K562 (cell line): Measurements from ENCODE around the gene DOK1. TPM values are rescaled to one million over a fixed set of nuclear protein-coding genes. Genes with fewer than 3 reads are reported as not detected.
A peak's percentile ranks its signal among the peaks of the same experiment; 100 is the strongest.

Experiments used
- ATAC-seq: fragments of 200-7000 bp; cut with Tn5 transposase; 3 replicates; pipeline ENCODE4 v1.9.1; 2020; ENCODE audit warnings: moderate library complexity
- BruUV-seq: library from RNA; stranded (reverse); fragments of 400-500 nt; replicated peaks from 2 replicates; lab custom pipeline; 2021; lab: Mats Ljungman, UMichigan
- CTCF ChIA-PET: fragments of 300-600 bp; formaldehyde crosslinking; extraction: SDS; loops from one replicate; lab custom pipeline; 2021; ENCODE audit warnings: low intra/inter-chr PET ratio; lab: Yijun Ruan, JAX
- POLR2A ChIA-PET: fragments of 300-600, 350-650 bp; sonication (Branson Sonifier 250); formaldehyde crosslinking; extraction: SDS; loops from one replicate; lab custom pipeline; 2021; ENCODE audit warnings: antibody characterized with exemption, inconsistent platforms; lab: Yijun Ruan, JAX
- DNase-seq, 4 experiments: peaks; one replicate each; pipeline versions ENCODE4 v3.0.0 to v3.0.0-alpha.2; 2011 to 2018; ENCODE audit warnings: low spot score in 3 of 4, mixed read lengths in 3 of 4; ENCODE audit errors: extremely low read depth in 1 of 4
- FAIRE-seq: peaks from 2 replicates; lab custom pipeline; 2011; peaks lifted over from hg19 to GRCh38; lab: Jason Lieb, UNC
- H2AFZ ChIP-seq: 2 replicates; pipeline ENCODE4 v1.6.0; 2011; ENCODE audit warnings: low read depth, low read length, control low read depth, inconsistent platforms
- H3K27ac ChIP-seq: fragments of 200-600 bp; 3 replicates; pipeline ENCODE4 v1.8.0; 2011; ENCODE audit warnings: low read depth, mild to moderate bottlenecking, control low read depth, inconsistent platforms, low read length, moderate library complexity, mixed read lengths; ENCODE audit errors: extremely low read depth
- H3K27me3 ChIP-seq, 2 experiments: fragments of 300-600 bp in 1 of 2; 2 replicates in 1 of 2; 3 replicates in 1 of 2; pipeline versions ENCODE4 v1.6.0 to v1.8.0; 2011; ENCODE audit warnings: inconsistent platforms in 2 of 2, low read length in 2 of 2, mild to moderate bottlenecking in 1 of 2, mixed read lengths in 1 of 2, moderate library complexity in 1 of 2; ENCODE audit not compliant: control insufficient read depth in 2 of 2, insufficient read depth in 2 of 2
- H3K36me3 ChIP-seq: fragments of 300-600 bp; 3 replicates; pipeline ENCODE4 v1.8.0; 2011; ENCODE audit warnings: mild to moderate bottlenecking, low read length, inconsistent platforms; ENCODE audit not compliant: control insufficient read depth, insufficient read depth
- H3K4me1 ChIP-seq, 2 experiments: fragments of 200-600 bp in 1 of 2; replicated peaks in 1 of 2; 2 replicates in 1 of 2; 3 replicates in 1 of 2; pipeline versions ENCODE4 v1.5.1 to v1.8.0; 2011; ENCODE audit warnings: inconsistent platforms in 2 of 2, low read length in 2 of 2, mild to moderate bottlenecking in 1 of 2, mixed read lengths in 1 of 2, moderate library complexity in 1 of 2; ENCODE audit not compliant: control insufficient read depth in 2 of 2, insufficient read depth in 2 of 2
- H3K4me2 ChIP-seq: 2 replicates; pipeline ENCODE4 v1.6.1; 2011; ENCODE audit warnings: low read length, control low read depth, inconsistent platforms, mixed read lengths; ENCODE audit not compliant: insufficient read depth
- H3K4me3 ChIP-seq: fragments of 200-600 bp; sonication (generic), shearing (Covaris generic); 2 replicates; pipeline ENCODE4 v1.5.1; 2016; ENCODE audit warnings: control low read depth, inconsistent platforms
- H3K79me2 ChIP-seq: fragments of 200-600 bp; 3 replicates; pipeline ENCODE4 v1.8.0; 2011; ENCODE audit warnings: low read length, inconsistent platforms; ENCODE audit not compliant: control insufficient read depth, insufficient read depth
- H3K9ac ChIP-seq, 2 experiments: 2 replicates each; pipeline versions ENCODE4 v1.6.0 to v1.6.1; 2011; ENCODE audit warnings: low read depth in 2 of 2, low read length in 2 of 2, control low read depth in 1 of 2, inconsistent platforms in 1 of 2, mild to moderate bottlenecking in 1 of 2, mixed read lengths in 1 of 2; ENCODE audit not compliant: insufficient read depth in 1 of 2
- H3K9me1 ChIP-seq: one replicate; pipeline ENCODE4 v1.6.0; 2011; ENCODE audit warnings: inconsistent platforms, mild to moderate bottlenecking, low read length, moderate library complexity; ENCODE audit not compliant: control insufficient read depth, insufficient read depth
- H3K9me3 ChIP-seq: replicated peaks from 2 replicates; pipeline ENCODE4 v1.5.1; 2011; ENCODE audit warnings: low read depth, low read length, inconsistent platforms; ENCODE audit not compliant: control insufficient read depth, insufficient read depth
- H4K20me1 ChIP-seq: replicated peaks from 2 replicates; pipeline ENCODE4 v1.6.1; 2011; ENCODE audit warnings: low read length, inconsistent platforms, mixed read lengths; ENCODE audit not compliant: control insufficient read depth, insufficient read depth
- CBFA2T2 ChIP-seq: fragments of 450-650 bp; conservative IDR thresholded peaks from 2 replicates; pipeline ENCODE4 v1.6.1; 2017; ENCODE audit warnings: mild to moderate bottlenecking
- FOXP4 ChIP-seq: sonication (generic); formaldehyde crosslinking; IDR thresholded peaks from 2 replicates; pipeline ENCODE4 v1.8.0; 2022; ENCODE audit warnings: mild to moderate bottlenecking, missing genetic modification reagents, borderline replicate concordance
- KDM5B ChIP-seq: fragments of 200-600 bp; sonication (generic); IDR thresholded peaks from 2 replicates; pipeline ENCODE4 v1.6.1; 2012; ENCODE audit warnings: low read depth, mild to moderate bottlenecking, moderate library complexity, low read length, control low read depth, inconsistent platforms; ENCODE audit not compliant: insufficient replicate concordance
- MED1 ChIP-seq: sonication (generic); formaldehyde crosslinking; IDR thresholded peaks from 2 replicates; pipeline ENCODE4 v1.8.1; 2023; ENCODE audit warnings: missing genetic modification reagents, borderline replicate concordance
- PHF20 ChIP-seq: fragments of 450-650 bp; IDR thresholded peaks from 2 replicates; pipeline ENCODE4 v1.6.1; 2018; ENCODE audit not compliant: partially characterized antibody
- TEAD1 ChIP-seq, 2 experiments: fragments of 450-650 bp in 1 of 2; sonication (generic) in 1 of 2; formaldehyde crosslinking; IDR thresholded peaks; 2 replicates each; pipeline versions ENCODE4 v1.4.0 to v1.8.0; 2020 to 2022; ENCODE audit warnings: mild to moderate bottlenecking in 2 of 2, missing genetic modification reagents in 1 of 2
- TSC22D4 ChIP-seq: fragments of 450-650 bp; IDR thresholded peaks from 2 replicates; pipeline ENCODE4 v1.6.1; 2016; ENCODE audit warnings: missing genetic modification characterization, missing biosample characterization, control low read depth
- ZNF140 ChIP-seq: fragments of 250-450 bp; sonication (Bioruptor Pico); IDR thresholded peaks from 2 replicates; pipeline ENCODE4 v1.8.0; 2021; ENCODE audit warnings: moderate library complexity, mild to moderate bottlenecking, inconsistent platforms
- WGBS: fragments of 100-300 bp; shearing (Covaris generic); methylation state at CpG from one replicate; pipeline ENCODE4 v1.1.6; 2016; ENCODE audit warnings: low coverage, mixed read lengths; ENCODE audit not compliant: insufficient coverage; ENCODE audit errors: missing lambda C conversion rate; 5-methylcytosine and 5-hydroxymethylcytosine counted together
- in situ Hi-C: fragments of 300-500 bp; cut with MboI; formaldehyde crosslinking; loops from 4 replicates; pipeline ENCODE4 v1.15.0; 2018; ENCODE audit warnings: inconsistent platforms, mixed read lengths
- intact Hi-C: fragments of 100-400 bp; cut with micrococcal nuclease; formaldehyde crosslinking; loops from 2 replicates; pipeline ENCODE4 v1.14.2; 2022
- polyA plus RNA-seq, 8 experiments: library from polyadenylated mRNA; depleted of rRNA in 4 of 8; stranded (reverse) in 5 of 8; unstranded in 3 of 8; fragments of >200 nt; fragmentation: Nextera tagmentation in 2 of 8; fragmentation: Illumina TruSeq in 1 of 8; extraction: Ambion mirVana in 2 of 8; extraction: Trizol in 1 of 8; gene quantifications; 2 replicates each; pipeline versions ENCODE4 v1.2.1 to v1.2.3, GENCODE V29; 2011 to 2014; ENCODE audit warnings: inconsistent platforms in 1 of 8, missing spikeins in 1 of 8
- total RNA-seq, 7 experiments: library from RNA; depleted of rRNA in 6 of 7; stranded (reverse); fragments of >200 nt in 6 of 7; fragmentation: Illumina TruSeq in 2 of 7; extraction: Trizol in 2 of 7; gene quantifications; 2 replicates each; pipeline versions ENCODE4 v1.2.1 to v1.2.3, GENCODE V29; 2011 to 2021; ENCODE audit warnings: low replicate concordance in 1 of 7
- TF ChIP-seq, protein P1 (sequence below): fragments of 450-650 bp; formaldehyde crosslinking; IDR thresholded peaks from 2 replicates; pipeline ENCODE4 v1.4.0; 2020; ENCODE audit warnings: mild to moderate bottlenecking, moderate library complexity
- TF ChIP-seq, protein P2 (sequence below): sonication (generic); formaldehyde crosslinking; IDR thresholded peaks from 2 replicates; pipeline ENCODE4 v1.4.0; 2020; ENCODE audit warnings: mild to moderate bottlenecking, missing genetic modification reagents
- TF ChIP-seq, protein P3 (sequence below), 3 experiments: fragments of 200-800 bp in 1 of 3; sonication (Bioruptor generic) in 1 of 3; sonication (generic) in 1 of 3; formaldehyde crosslinking in 1 of 3; IDR thresholded peaks; 2 replicates each; pipeline versions ENCODE4 v1.6.1 to v1.8.0; 2016 to 2022; ENCODE audit warnings: mild to moderate bottlenecking in 2 of 3, missing compliant biosample characterization in 2 of 3, missing genetic modification characterization in 2 of 3, missing genetic modification reagents in 1 of 3

DOK1 gene
- total and polyA plus RNA-seq, 9 of the 15 experiments (the other 6 are each of a cell fraction or from before 2014, with no cell fraction given): 0.59 to 36.4 (median 16.1) TPM

DNA sequence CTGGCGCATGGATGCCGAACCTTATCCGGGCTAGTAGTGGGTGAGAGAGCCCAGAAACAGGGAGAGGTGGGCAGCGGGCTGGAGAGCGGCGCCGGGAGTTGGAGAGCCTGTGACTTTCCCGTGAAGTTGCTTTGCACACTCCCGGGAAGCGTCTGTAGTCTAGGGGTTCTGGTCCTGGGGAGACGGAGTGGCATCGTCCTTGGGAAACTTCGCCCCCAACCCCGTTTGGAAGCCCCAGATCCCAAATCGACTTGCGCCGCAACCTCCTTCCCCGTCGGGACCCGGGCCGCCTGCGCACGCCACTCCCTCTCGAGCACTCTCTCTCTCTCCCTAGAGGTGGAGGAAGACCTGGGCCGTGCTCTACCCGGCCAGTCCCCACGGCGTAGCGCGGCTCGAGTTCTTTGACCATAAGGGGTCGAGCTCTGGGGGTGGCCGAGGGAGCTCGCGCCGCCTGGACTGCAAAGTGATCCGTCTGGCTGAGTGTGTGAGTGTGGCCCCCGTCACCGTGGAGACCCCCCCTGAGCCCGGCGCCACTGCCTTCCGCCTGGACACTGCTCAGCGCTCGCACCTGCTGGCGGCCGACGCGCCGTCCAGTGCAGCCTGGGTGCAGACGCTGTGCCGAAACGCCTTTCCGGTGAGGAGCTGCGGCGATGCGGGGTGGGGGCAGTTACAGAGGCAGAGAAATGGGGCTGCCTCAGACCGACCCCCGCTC lies 456 bp downstream of the DOK1 start:
- BruUV-seq: TSS peak; percentile 70
- H3K9me1 ChIP-seq: no peaks in the 10 kb centered on the region
- H3K4me3 ChIP-seq: peak overlapping the region; percentile 66
- CTCF ChIA-PET: no interaction called here
- intact Hi-C loops (loop anchor here (2.0 kb wide), 1 partner anchor 24 kb away; no protein-coding TSS in a partner anchor), in situ Hi-C loops (no loop called here)
- peak overlapping the region; percentile 83 to 99 for H3K9ac ChIP-seq
- WGBS: 1% methylated on average over 41 of the region's 58 CpGs
- no peaks in the 10 kb centered on the region for H3K9me3 ChIP-seq
- peaks cover 17% of the 10 kb centered on the region; the same call in 1 of the 3 replicates for H3K36me3 ChIP-seq
- peak overlapping the region; percentile 92 for H3K27ac ChIP-seq
- POLR2A ChIA-PET: interaction anchor here (0.6 to 1.2 kb wide), 7 partner anchors 9 to 328 kb away, joined by 3 to 4 read pairs (median 3); no protein-coding TSS in a partner anchor
- ATAC-seq: peak; percentile 84
- peak overlapping the region; percentile 95 for H3K4me2 ChIP-seq
- peaks cover 15% of the 10 kb centered on the region; the same call in 2 of the 3 replicates for H3K79me2 ChIP-seq
- no peaks in the 10 kb centered on the region for H4K20me1 ChIP-seq
- H2AFZ ChIP-seq: peak overlapping the region; percentile 90
- peaks cover 0 to 1% of the 10 kb centered on the region in 2 experiments; a peak in 1 of 5 replicates for H3K27me3 ChIP-seq
- H3K4me1 ChIP-seq: peaks cover 18 to 49% of the 10 kb centered on the region in 2 experiments
- FAIRE-seq: peak; percentile 65
- peak; percentile 67 to 70 (median 68) for DNase-seq
- TF ChIP-seq PHF20 (peak; percentile 57), KDM5B (no peak), FOXP4 (CRISPR knock-in tag) (0 out of 2 replicates have a peak, but pooled peaks have one; percentile 42), CBFA2T2 (no peak), ZNF140 (CRISPR knock-in tag) (no peak), TSC22D4 (tag) (no peak), TEAD1 (CRISPR knock-in tag; IDR thresholded peaks at IDR 0.05) (0 out of 4 replicates have a peak, but pooled peaks of 1 of the 2 experiments have one; percentile 5), MED1 (CRISPR knock-in tag) (no peak)
- TF ChIP-seq, protein P1, sequence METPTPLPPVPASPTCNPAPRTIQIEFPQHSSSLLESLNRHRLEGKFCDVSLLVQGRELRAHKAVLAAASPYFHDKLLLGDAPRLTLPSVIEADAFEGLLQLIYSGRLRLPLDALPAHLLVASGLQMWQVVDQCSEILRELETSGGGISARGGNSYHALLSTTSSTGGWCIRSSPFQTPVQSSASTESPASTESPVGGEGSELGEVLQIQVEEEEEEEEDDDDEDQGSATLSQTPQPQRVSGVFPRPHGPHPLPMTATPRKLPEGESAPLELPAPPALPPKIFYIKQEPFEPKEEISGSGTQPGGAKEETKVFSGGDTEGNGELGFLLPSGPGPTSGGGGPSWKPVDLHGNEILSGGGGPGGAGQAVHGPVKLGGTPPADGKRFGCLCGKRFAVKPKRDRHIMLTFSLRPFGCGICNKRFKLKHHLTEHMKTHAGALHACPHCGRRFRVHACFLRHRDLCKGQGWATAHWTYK (CRISPR knock-in tag): no peak
- TF ChIP-seq, protein P2, sequence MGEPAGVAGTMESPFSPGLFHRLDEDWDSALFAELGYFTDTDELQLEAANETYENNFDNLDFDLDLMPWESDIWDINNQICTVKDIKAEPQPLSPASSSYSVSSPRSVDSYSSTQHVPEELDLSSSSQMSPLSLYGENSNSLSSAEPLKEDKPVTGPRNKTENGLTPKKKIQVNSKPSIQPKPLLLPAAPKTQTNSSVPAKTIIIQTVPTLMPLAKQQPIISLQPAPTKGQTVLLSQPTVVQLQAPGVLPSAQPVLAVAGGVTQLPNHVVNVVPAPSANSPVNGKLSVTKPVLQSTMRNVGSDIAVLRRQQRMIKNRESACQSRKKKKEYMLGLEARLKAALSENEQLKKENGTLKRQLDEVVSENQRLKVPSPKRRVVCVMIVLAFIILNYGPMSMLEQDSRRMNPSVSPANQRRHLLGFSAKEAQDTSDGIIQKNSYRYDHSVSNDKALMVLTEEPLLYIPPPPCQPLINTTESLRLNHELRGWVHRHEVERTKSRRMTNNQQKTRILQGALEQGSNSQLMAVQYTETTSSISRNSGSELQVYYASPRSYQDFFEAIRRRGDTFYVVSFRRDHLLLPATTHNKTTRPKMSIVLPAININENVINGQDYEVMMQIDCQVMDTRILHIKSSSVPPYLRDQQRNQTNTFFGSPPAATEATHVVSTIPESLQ (CRISPR knock-in tag): no peak
- TF ChIP-seq, protein P3, sequence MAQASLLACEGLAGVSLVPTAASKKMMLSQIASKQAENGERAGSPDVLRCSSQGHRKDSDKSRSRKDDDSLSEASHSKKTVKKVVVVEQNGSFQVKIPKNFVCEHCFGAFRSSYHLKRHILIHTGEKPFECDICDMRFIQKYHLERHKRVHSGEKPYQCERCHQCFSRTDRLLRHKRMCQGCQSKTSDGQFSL (CRISPR knock-in tag; IDR thresholded peaks at IDR 0.05): peak; percentile 30; the same call in 1 of the 2 replicates
- TF ChIP-seq, protein P3 (tag; IDR thresholded peaks at IDR 0.05): no peak
